Endothelial cell of umbilical vein (primary cell): Measurements from ENCODE around the gene UGT1A3. TPM values are rescaled to one million over a fixed set of nuclear protein-coding genes. Genes with fewer than 3 reads are reported as not detected.

Source experiments
- BruUV-seq: library from RNA; stranded (reverse); fragments of 400-500 nt; replicated peaks from 2 replicates; lab custom pipeline; 2021; lab: Mats Ljungman, UMichigan
- CTCF ChIA-PET: fragments of 300-600, 350-600 bp; sonication (Branson Sonifier 250); formaldehyde crosslinking; loops from one replicate; lab custom pipeline; 2021; ENCODE audit warnings: antibody characterized with exemption, inconsistent platforms; lab: Charles Lee
- POLR2A ChIA-PET: fragments of 300-600, 350-600 bp; sonication (Branson Sonifier 250); formaldehyde crosslinking; loops from one replicate; lab custom pipeline; 2021; ENCODE audit warnings: antibody characterized with exemption, inconsistent platforms; lab: Charles Lee
- DNase-seq: peaks from one replicate; pipeline ENCODE4 v3.0.0-alpha.2; 2011; ENCODE audit warnings: low read depth, low spot score
- FAIRE-seq: peaks from 2 replicates; lab custom pipeline; 2011; peaks lifted over from hg19 to GRCh38; lab: Jason Lieb, UNC
- H2AFZ ChIP-seq: 2 replicates; pipeline ENCODE4 v1.6.0; 2012; ENCODE audit warnings: low read depth, low read length, control low read depth, inconsistent platforms
- H3K27ac ChIP-seq: 2 replicates; pipeline ENCODE4 v1.5.1; 2011; ENCODE audit warnings: low read depth, mild to moderate bottlenecking, control low read depth, low read length, moderate library complexity; ENCODE audit not compliant: insufficient read depth
- H3K27me3 ChIP-seq, 2 experiments: 2 replicates each; pipeline versions ENCODE4 v1.6.0 to v1.6.1; 2011; ENCODE audit warnings: low read length in 2 of 2, mixed read lengths in 1 of 2; ENCODE audit not compliant: control insufficient read depth in 2 of 2, insufficient read depth in 2 of 2
- H3K36me3 ChIP-seq, 2 experiments: 2 replicates in 1 of 2; 3 replicates in 1 of 2; pipeline ENCODE4 v1.5.1; 2011; ENCODE audit warnings: low read length in 2 of 2, mild to moderate bottlenecking in 1 of 2, moderate library complexity in 1 of 2; ENCODE audit not compliant: control insufficient read depth in 2 of 2, insufficient read depth in 2 of 2; ENCODE audit errors: extremely low read depth in 1 of 2
- H3K4me1 ChIP-seq: 3 replicates; pipeline ENCODE4 v1.5.1; 2011; ENCODE audit warnings: mild to moderate bottlenecking, low read length; ENCODE audit not compliant: control insufficient read depth, insufficient read depth; ENCODE audit errors: extremely low read depth
- H3K4me2 ChIP-seq: 2 replicates; pipeline ENCODE4 v1.6.1; 2011; ENCODE audit warnings: low read length, control low read depth, mixed read lengths; ENCODE audit not compliant: insufficient read depth
- H3K4me3 ChIP-seq, 3 experiments: fragments of 200-600 bp in 1 of 3; sonication (generic), shearing (Covaris generic) in 1 of 3; replicated peaks in 1 of 3; 2 replicates each; pipeline ENCODE4 v1.5.1; 2011 to 2016; ENCODE audit warnings: control low read depth in 3 of 3, low read length in 3 of 3, mild to moderate bottlenecking in 2 of 3, inconsistent platforms in 1 of 3, low read depth in 1 of 3, moderate library complexity in 1 of 3; ENCODE audit not compliant: insufficient read depth in 1 of 3
- H3K79me2 ChIP-seq: 2 replicates; pipeline ENCODE4 v1.6.0; 2012; ENCODE audit warnings: low read length, inconsistent platforms; ENCODE audit not compliant: control insufficient read depth, insufficient read depth
- H3K9ac ChIP-seq: replicated peaks from 2 replicates; pipeline ENCODE3; 2011; ENCODE audit warnings: low read length, control low read depth; ENCODE audit not compliant: insufficient read depth; ENCODE audit errors: extremely low read depth
- H3K9me1 ChIP-seq: replicated peaks from 3 replicates; pipeline ENCODE4 v1.6.0; 2011; ENCODE audit warnings: mild to moderate bottlenecking, low read length; ENCODE audit not compliant: control insufficient read depth, insufficient read depth; ENCODE audit errors: extremely low read depth
- H3K9me3 ChIP-seq: replicated peaks from 2 replicates; pipeline ENCODE4 v1.5.1; 2012; ENCODE audit warnings: low read length, inconsistent platforms; ENCODE audit not compliant: control insufficient read depth, insufficient read depth
- H4K20me1 ChIP-seq: replicated peaks from 2 replicates; pipeline ENCODE3; 2011; ENCODE audit warnings: mild to moderate bottlenecking, low read length; ENCODE audit not compliant: control insufficient read depth, insufficient read depth; ENCODE audit errors: extremely low read depth
- EZH2 ChIP-seq: IDR thresholded peaks from 2 replicates; pipeline ENCODE4 v1.6.1; 2012; ENCODE audit warnings: borderline replicate concordance, low read depth, mild to moderate bottlenecking, moderate library complexity, low read length, inconsistent platforms; ENCODE audit not compliant: severe bottlenecking
- FOS ChIP-seq: IDR thresholded peaks from 2 replicates; pipeline ENCODE4 v1.6.1; 2011; ENCODE audit warnings: mild to moderate bottlenecking, low read length, moderate library complexity, borderline replicate concordance; ENCODE audit not compliant: insufficient read depth
- GATA2 ChIP-seq: IDR thresholded peaks from 2 replicates; pipeline ENCODE4 v1.7.0; 2011; ENCODE audit warnings: low read depth, mild to moderate bottlenecking, moderate library complexity, mixed read lengths, low read length; ENCODE audit not compliant: insufficient read length, insufficient read depth
- JUN ChIP-seq: IDR thresholded peaks from 2 replicates; pipeline ENCODE4 v1.6.1; 2011; ENCODE audit warnings: borderline replicate concordance, low read depth; ENCODE audit not compliant: insufficient read length, insufficient read depth
- MYC ChIP-seq: IDR thresholded peaks from one replicate; pipeline ENCODE4 v1.6.1; 2011; ENCODE audit warnings: mild to moderate bottlenecking, low read depth, low read length
- POLR2A ChIP-seq: IDR thresholded peaks from 2 replicates; pipeline ENCODE4 v1.6.1; 2012; ENCODE audit warnings: low read depth, mild to moderate bottlenecking, control low read depth, low read length
- POLR2AphosphoS5 ChIP-seq: IDR thresholded peaks from 2 replicates; pipeline ENCODE4 v1.6.1; 2012; ENCODE audit warnings: low read depth, mild to moderate bottlenecking, control low read depth, low read length, moderate library complexity; ENCODE audit not compliant: insufficient read depth
- dilution Hi-C: fragments of 300-500 bp; cut with MboI; formaldehyde crosslinking; loops from one replicate; pipeline ENCODE4 v1.15.0; 2019; ENCODE audit warnings: low sequenced_read_pairs; ENCODE audit not compliant: extremely low pct_ligation_motif_present
- intact Hi-C: fragments of 100-400 bp; cut with micrococcal nuclease; formaldehyde crosslinking; loops from one replicate; pipeline ENCODE4 v1.10.0; 2022
- polyA plus RNA-seq, 4 experiments: library from polyadenylated mRNA; depleted of rRNA in 3 of 4; stranded (reverse) in 3 of 4; unstranded in 1 of 4; fragments of >200 nt; gene quantifications; 2 replicates each; pipeline versions ENCODE4 v1.2.1 to v1.2.3, GENCODE V29; 2011 to 2012; ENCODE audit warnings: missing spikeins in 1 of 4
- total RNA-seq: library from RNA; stranded (reverse); gene quantifications from 2 replicates; pipeline ENCODE4 v1.2.3, GENCODE V29; 2021
- TF ChIP-seq, protein P1 (sequence below): IDR thresholded peaks from 2 replicates; pipeline ENCODE4 v1.6.1; 2011; ENCODE audit not compliant: insufficient read depth, insufficient read length
- TF ChIP-seq, protein P2 (sequence below), 2 donors: IDR thresholded peaks; 1 replicate in 1 of 2; 2 replicates in 1 of 2; pipeline ENCODE4 v1.5.1; 2011; ENCODE audit warnings: low read length in 2 of 2, mild to moderate bottlenecking in 2 of 2, moderate library complexity in 2 of 2, control low read depth in 1 of 2, inconsistent platforms in 1 of 2, low read depth in 1 of 2; ENCODE audit not compliant: insufficient read depth in 1 of 2; ENCODE audit errors: extremely low read depth in 1 of 2

Gene UGT1A3
- total and polyA plus RNA-seq, 2 donors (not counting 3 experiments of a cell fraction or from before 2014, with no cell fraction given) = not detected

DNA sequence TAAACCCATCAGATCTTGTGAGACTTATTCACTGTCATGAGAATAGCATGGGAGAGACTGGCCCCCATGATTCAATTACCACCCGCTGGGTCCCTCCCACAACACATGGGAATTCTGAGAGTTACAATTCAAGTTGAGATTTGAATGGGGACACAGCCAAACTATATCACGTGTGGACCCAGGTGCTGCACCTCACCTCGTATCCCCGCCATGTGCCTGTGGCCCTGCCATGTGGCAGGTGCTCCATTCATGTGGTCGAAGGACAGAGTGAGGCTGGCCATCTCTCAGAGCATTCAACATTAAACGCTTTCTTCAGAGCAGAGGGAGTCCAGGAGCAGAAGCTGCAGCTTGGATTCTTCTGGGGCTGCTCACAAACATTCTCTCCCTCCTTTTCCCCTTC, 81.5 kb downstream of the UGT1A3 start:
- H3K9me1 ChIP-seq = no peaks in the 10 kb centered on the region
- dilution Hi-C loops (no loop called here), intact Hi-C loops (no loop called here)
- POLR2A ChIA-PET = no interaction called here
- no peak overlapping the region for H3K4me3 ChIP-seq
- H3K27ac ChIP-seq = no peak overlapping the region
- no peaks in the 10 kb centered on the region for H3K79me2 ChIP-seq
- H3K4me2 ChIP-seq = no peak overlapping the region
- H2AFZ ChIP-seq = no peak overlapping the region
- FAIRE-seq = no peak
- CTCF ChIA-PET = no interaction called here
- H3K27me3 ChIP-seq = peaks cover 0 to 1% of the 10 kb centered on the region in 2 experiments
- no peak for DNase-seq
- no peak for TF ChIP-seq JUN
- TF ChIP-seq, protein P1, sequence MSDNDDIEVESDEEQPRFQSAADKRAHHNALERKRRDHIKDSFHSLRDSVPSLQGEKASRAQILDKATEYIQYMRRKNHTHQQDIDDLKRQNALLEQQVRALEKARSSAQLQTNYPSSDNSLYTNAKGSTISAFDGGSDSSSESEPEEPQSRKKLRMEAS = no peak
- no peak for TF ChIP-seq FOS
- no peak for TF ChIP-seq POLR2A
- TF ChIP-seq GATA2 = no peak
- TF ChIP-seq, protein P2, sequence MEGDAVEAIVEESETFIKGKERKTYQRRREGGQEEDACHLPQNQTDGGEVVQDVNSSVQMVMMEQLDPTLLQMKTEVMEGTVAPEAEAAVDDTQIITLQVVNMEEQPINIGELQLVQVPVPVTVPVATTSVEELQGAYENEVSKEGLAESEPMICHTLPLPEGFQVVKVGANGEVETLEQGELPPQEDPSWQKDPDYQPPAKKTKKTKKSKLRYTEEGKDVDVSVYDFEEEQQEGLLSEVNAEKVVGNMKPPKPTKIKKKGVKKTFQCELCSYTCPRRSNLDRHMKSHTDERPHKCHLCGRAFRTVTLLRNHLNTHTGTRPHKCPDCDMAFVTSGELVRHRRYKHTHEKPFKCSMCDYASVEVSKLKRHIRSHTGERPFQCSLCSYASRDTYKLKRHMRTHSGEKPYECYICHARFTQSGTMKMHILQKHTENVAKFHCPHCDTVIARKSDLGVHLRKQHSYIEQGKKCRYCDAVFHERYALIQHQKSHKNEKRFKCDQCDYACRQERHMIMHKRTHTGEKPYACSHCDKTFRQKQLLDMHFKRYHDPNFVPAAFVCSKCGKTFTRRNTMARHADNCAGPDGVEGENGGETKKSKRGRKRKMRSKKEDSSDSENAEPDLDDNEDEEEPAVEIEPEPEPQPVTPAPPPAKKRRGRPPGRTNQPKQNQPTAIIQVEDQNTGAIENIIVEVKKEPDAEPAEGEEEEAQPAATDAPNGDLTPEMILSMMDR (IDR thresholded peaks at IDR 0.05; ENCODE audit: extremely low read depth in 1 of 2, insufficient read depth in 1 of 2, low read depth in 1 of 2, low read length in 2 of 2) = no peak
- no peak for TF ChIP-seq POLR2AphosphoS5
- TF ChIP-seq MYC = no peak
- TF ChIP-seq EZH2 = no peak
- BruUV-seq = no TSS peak
- H3K9ac ChIP-seq = no peak overlapping the region
- no peaks in the 10 kb centered on the region for H4K20me1 ChIP-seq
- H3K36me3 ChIP-seq = no peaks in the 10 kb centered on the region
- H3K4me1 ChIP-seq = no peaks in the 10 kb centered on the region
- no peaks in the 10 kb centered on the region for H3K9me3 ChIP-seq
